Bone marrow (tissue), 2 donors: ENCODE data around the gene MGAT1.
"Not testable (repeated sequence)": the region's sequence is repeated elsewhere in the genome, so short reads cannot be mapped to it uniquely, and the experiment has no call there.

Source experiments
- DNase-seq, 2 donors: peaks; one replicate each; lab custom pipeline; 2025; lab: John Stamatoyannopoulos, UW

Gene MGAT1

GRCh38 chr5:180785121-180785781, 17.4 kb downstream of the MGAT1 start:
- DNase-seq: no peak

GRCh38 chr5:180784497-180785097, 18.0 kb downstream of the MGAT1 start:
- no peak for DNase-seq

- no peak for DNase-seq
Observed at GRCh38 chr5:180783340-180784052, 19.1 kb downstream of the MGAT1 start.

- no peak for DNase-seq
Observed at GRCh38 chr5:180782748-180783147, 19.9 kb downstream of the MGAT1 start.

GRCh38 chr5:180781900-180782326, 20.7 kb downstream of the MGAT1 start:
- not testable (repeated sequence) for DNase-seq

- DNase-seq: no peak
Observed at GRCh38 chr5:180779985-180780610, 22.5 kb downstream of the MGAT1 start.

GRCh38 chr5:180777475-180777874, 25.1 kb downstream of the MGAT1 start:
- DNase-seq: no peak

GRCh38 chr5:180776376-180776775, 26.2 kb downstream of the MGAT1 start:
- no peak for DNase-seq

- no peak for DNase-seq
Observed at GRCh38 chr5:180775624-180776023, 27.0 kb downstream of the MGAT1 start.

GRCh38 chr5:180771839-180772238, 30.8 kb downstream of the MGAT1 start:
- DNase-seq: no peak

- no peak for DNase-seq
Observed at GRCh38 chr5:180769821-180770220, 32.8 kb downstream of the MGAT1 start.

GRCh38 chr5:180755601-180756000, 47.0 kb downstream of the MGAT1 start:
- DNase-seq: no peak

- DNase-seq: no peak
Observed at GRCh38 chr5:180744253-180744652, 58.4 kb downstream of the MGAT1 start.

GRCh38 chr5:180742727-180743126, 59.9 kb downstream of the MGAT1 start:
- DNase-seq: no peak

- DNase-seq: not testable (repeated sequence)
Observed at GRCh38 chr5:180740953-180741352, 61.7 kb downstream of the MGAT1 start.

- DNase-seq: no peak
Observed at GRCh38 chr5:180739958-180740357, 62.6 kb downstream of the MGAT1 start, which contains the start of gene OR2Y1. Gene OR2Y1 (minus strand): TSS chr5:180740058. CDS start chr5:180740058, 0 bp downstream.

GRCh38 chr5:180739271-180739670, 63.3 kb downstream of the MGAT1 start:
- DNase-seq: no peak

GRCh38 chr5:180736536-180736935, 66.1 kb downstream of the MGAT1 start:
- DNase-seq: no peak
